GM23338 (cell line): ENCODE results near the gene DAB2. TPM values are rescaled to one million over a fixed set of nuclear protein-coding genes. Genes with fewer than 3 reads are reported as not detected.

Experiments used
- ATAC-seq: fragments of 200-7000 bp; cut with Tn5 transposase; 3 replicates; pipeline ENCODE4 v1.9.1; 2020
- DNase-seq: peaks from one replicate; pipeline ENCODE4 v3.0.0-alpha.2; 2015; ENCODE audit warnings: low spot score
- H2AFZ ChIP-seq: fragments of 200-600 bp; sonication (generic); 2 replicates; pipeline ENCODE4 v1.8.0; 2016; ENCODE audit warnings: antibody characterized with exemption, mild to moderate bottlenecking, moderate library complexity
- H3F3A ChIP-seq: fragments of 200-600 bp; sonication (generic); replicated peaks from 2 replicates; pipeline ENCODE4 v1.8.0; 2017; ENCODE audit warnings: antibody characterized with exemption, mixed run types, low read depth
- H3K27ac ChIP-seq: fragments of 200-600 bp; sonication (generic); 2 replicates; pipeline ENCODE4 v1.6.1; 2016; ENCODE audit warnings: low read depth
- H3K27me3 ChIP-seq: fragments of 200-600 bp; sonication (generic); 2 replicates; pipeline ENCODE4 v1.8.0; 2016; ENCODE audit warnings: mild to moderate bottlenecking, mixed run types, moderate library complexity; ENCODE audit not compliant: insufficient read depth
- H3K36me3 ChIP-seq: fragments of 200-600 bp; sonication (generic); 2 replicates; pipeline ENCODE4 v1.8.0; 2016; ENCODE audit warnings: mild to moderate bottlenecking; ENCODE audit not compliant: insufficient read depth
- H3K4me1 ChIP-seq: fragments of 200-600 bp; sonication (generic); 2 replicates; pipeline ENCODE4 v1.8.0; 2016; ENCODE audit warnings: mild to moderate bottlenecking, moderate library complexity; ENCODE audit not compliant: insufficient read depth
- H3K4me2 ChIP-seq: fragments of 200-600 bp; sonication (generic); 2 replicates; pipeline ENCODE4 v1.7.1; 2017; ENCODE audit warnings: mixed run types
- H3K4me3 ChIP-seq: fragments of 200-600 bp; sonication (generic); 2 replicates; pipeline ENCODE4 v1.6.1; 2016; ENCODE audit warnings: mixed run types
- H3K79me2 ChIP-seq: fragments of 200-600 bp; sonication (generic); replicated peaks from 2 replicates; pipeline ENCODE4 v1.8.0; 2017; ENCODE audit warnings: mild to moderate bottlenecking; ENCODE audit not compliant: insufficient read depth
- H3K9me2 ChIP-seq: fragments of 200-600 bp; sonication (generic); 2 replicates; pipeline ENCODE4 v1.8.0; 2017; ENCODE audit not compliant: insufficient read depth
- H4K20me1 ChIP-seq: fragments of 200-600 bp; sonication (generic); replicated peaks from 2 replicates; pipeline ENCODE4 v1.8.0; 2017; ENCODE audit warnings: mild to moderate bottlenecking; ENCODE audit not compliant: insufficient read depth
- H3K27ac Mint-ChIP-seq: 2 replicates; pipeline ENCODE4 v1.8.0; 2020; ENCODE audit warnings: inconsistent platforms, mild to moderate bottlenecking, moderate library complexity, mixed read lengths
- H3K27me3 Mint-ChIP-seq: 3 replicates; pipeline ENCODE4 v1.8.0; 2022; ENCODE audit warnings: low read depth, mild to moderate bottlenecking, moderate library complexity, mixed read lengths, inconsistent platforms; ENCODE audit not compliant: insufficient read depth, poor library complexity
- H3K36me3 Mint-ChIP-seq: 3 replicates; pipeline ENCODE4 v1.8.0; 2021; ENCODE audit warnings: low read depth, mild to moderate bottlenecking, inconsistent platforms, moderate library complexity, mixed read lengths
- H3K4me1 Mint-ChIP-seq: 3 replicates; pipeline ENCODE4 v1.8.0; 2020; ENCODE audit warnings: mild to moderate bottlenecking, inconsistent platforms, mixed read lengths
- H3K4me3 Mint-ChIP-seq: 3 replicates; pipeline ENCODE4 v1.8.0; 2021; ENCODE audit warnings: moderate library complexity, mild to moderate bottlenecking, inconsistent platforms, mixed read lengths
- H3K9me3 Mint-ChIP-seq: 3 replicates; pipeline ENCODE4 v1.8.0; 2020; ENCODE audit warnings: moderate library complexity, mild to moderate bottlenecking, inconsistent platforms, mixed read lengths
- JUNB ChIP-seq: IDR thresholded peaks from one replicate; pipeline ENCODE4 v1.6.1; 2016; ENCODE audit warnings: antibody characterized with exemption; ENCODE audit not compliant: unreplicated experiment
- NANOG ChIP-seq: IDR thresholded peaks from 2 replicates; pipeline ENCODE4 v1.6.1; 2016; ENCODE audit warnings: antibody characterized with exemption, borderline replicate concordance
- POLR2AphosphoS5 ChIP-seq: IDR thresholded peaks from 2 replicates; pipeline ENCODE4 v1.6.1; 2016; ENCODE audit warnings: antibody characterized with exemption, low read depth
- STAT1 ChIP-seq: IDR thresholded peaks from one replicate; pipeline ENCODE4 v1.6.1; 2016; ENCODE audit warnings: antibody characterized with exemption; ENCODE audit not compliant: unreplicated experiment
- ZNF114 ChIP-seq: fragments of 250-450 bp; sonication (Bioruptor Pico); IDR thresholded peaks from 2 replicates; pipeline ENCODE4 v1.5.0; 2020; ENCODE audit warnings: mild to moderate bottlenecking, moderate library complexity
- polyA plus RNA-seq: library from polyadenylated mRNA; unstranded; fragments of >200 nt; fragmentation: Nextera tagmentation; extraction: Ambion mirVana; gene quantifications from 2 replicates; pipeline ENCODE4 v1.2.1, GENCODE V29; 2016
- total RNA-seq: library from RNA; depleted of rRNA; stranded (reverse); fragments of >200 nt; shearing (Covaris generic); gene quantifications from 2 replicates; pipeline ENCODE4 v1.2.3, GENCODE V29; 2014
- TF ChIP-seq, protein P1 (sequence below): fragments of 250-450 bp; sonication (Bioruptor Pico); IDR thresholded peaks from 2 replicates; pipeline ENCODE4 v1.5.0; 2020; ENCODE audit warnings: mild to moderate bottlenecking, moderate library complexity
- TF ChIP-seq, protein P2 (sequence below): IDR thresholded peaks from 2 replicates; pipeline ENCODE4 v1.6.1; 2016; ENCODE audit warnings: antibody characterized with exemption

The DAB2 gene
- total and polyA plus RNA-seq, 2 experiments from 2014 or later: 6.4 to 8.4 TPM

DNA sequence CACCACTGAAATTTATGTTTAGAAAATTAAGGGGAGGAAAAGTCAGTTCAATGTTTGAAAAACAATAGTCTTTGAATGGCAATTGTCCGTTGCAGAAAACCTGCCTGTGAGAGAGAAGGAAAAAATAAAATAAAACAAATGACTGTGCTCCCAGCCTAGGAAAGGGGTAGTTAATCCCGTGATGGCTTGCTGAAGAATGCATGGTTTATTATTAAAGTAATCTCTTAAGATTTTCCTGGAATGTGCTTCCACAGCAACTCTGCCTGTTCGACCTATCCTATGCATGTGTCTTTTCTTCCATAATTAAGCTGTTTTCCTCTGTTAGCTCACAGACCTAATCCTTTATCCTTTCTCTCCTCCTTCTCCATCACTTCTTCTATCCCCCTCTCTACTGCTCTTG lies 2.4 kb upstream of the DAB2 start:
- H3K27ac ChIP-seq: no peak overlapping the region
- peaks cover 3% of the 10 kb centered on the region for H3K27me3 Mint-ChIP-seq

DNA sequence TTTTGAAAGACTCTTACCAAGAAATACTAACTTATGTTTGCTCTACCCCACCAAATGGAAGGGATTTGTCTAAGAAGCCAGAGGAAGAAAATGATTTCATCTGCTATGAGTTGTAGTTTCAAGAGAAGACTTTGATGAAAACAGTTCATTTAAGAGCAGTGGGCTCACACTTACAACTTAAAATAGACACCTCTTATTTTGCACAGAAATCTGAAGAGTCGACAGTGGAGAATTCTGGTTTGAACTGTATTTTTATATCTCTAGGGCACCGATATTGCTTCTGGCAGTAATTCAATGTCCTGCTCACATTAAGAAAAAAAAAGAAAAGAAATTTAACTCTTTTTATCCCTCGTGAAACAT lies 1.9 kb upstream of the DAB2 start:
- H3K27ac ChIP-seq: no peak overlapping the region

More for the DNA sequence above, 2.4 kb upstream of the DAB2 start:
- Mint-ChIP-seq H3K4me1 (peaks cover 36% of the 10 kb centered on the region), H3K4me3 (no peak overlapping the region), H3K36me3 (no peaks in the 10 kb centered on the region), H3K27ac (no peak overlapping the region), H3K9me3 (no peaks in the 10 kb centered on the region)
- H2AFZ ChIP-seq: no peak overlapping the region
- H3K4me3 ChIP-seq: no peak overlapping the region
- H3K36me3 ChIP-seq: no peaks in the 10 kb centered on the region
- H3K79me2 ChIP-seq: no peaks in the 10 kb centered on the region
- peak overlapping the region; percentile 15; the same call in 1 of the 2 replicates for H3K4me2 ChIP-seq
- peaks cover 13% of the 10 kb centered on the region; the same call in 1 of the 2 replicates for H3K27me3 ChIP-seq
- DNase-seq: no peak
- no peaks in the 10 kb centered on the region for H3F3A ChIP-seq
- no peaks in the 10 kb centered on the region for H4K20me1 ChIP-seq
- no peak for ATAC-seq
- H3K9me2 ChIP-seq: no peaks in the 10 kb centered on the region
- H3K4me1 ChIP-seq: peaks cover 29% of the 10 kb centered on the region
- TF ChIP-seq JUNB (no peak), ZNF114 (CRISPR knock-in tag) (no peak), STAT1 (no peak), POLR2AphosphoS5 (no peak)

DNA sequence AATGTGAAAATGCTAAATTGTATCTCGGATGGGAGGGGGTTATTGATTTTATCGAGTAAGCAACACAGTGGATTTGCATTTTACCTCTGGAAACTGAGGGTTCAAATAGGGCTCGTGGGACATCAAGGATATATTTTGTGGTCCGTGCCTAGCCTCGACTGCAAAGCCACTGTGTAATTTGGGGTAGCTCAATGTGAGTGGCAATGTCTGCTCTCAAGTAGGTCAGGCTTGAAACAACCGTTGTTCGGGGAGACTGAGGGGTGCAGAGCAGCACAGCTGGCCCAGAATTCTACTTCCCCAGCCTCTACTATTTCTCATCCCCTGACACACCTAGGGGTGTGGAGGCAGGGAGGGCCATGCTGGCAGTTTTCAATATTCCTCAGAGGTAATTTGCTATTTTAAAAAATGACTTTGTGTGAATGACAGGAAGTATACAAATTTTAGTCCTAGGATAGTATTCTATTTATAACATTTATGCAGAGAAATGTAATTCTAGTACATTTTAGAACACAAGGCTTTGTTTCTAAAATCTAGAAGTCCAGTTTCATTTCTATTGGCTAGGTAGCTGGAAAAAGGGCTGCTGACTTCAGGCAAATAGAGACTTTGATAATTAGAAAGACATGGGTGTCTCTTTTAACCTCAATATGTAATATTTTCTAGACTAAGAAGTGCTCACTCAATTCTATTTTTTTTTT lies 1.4 kb upstream of the DAB2 start:
- Mint-ChIP-seq H3K27ac (no peak overlapping the region), H3K36me3 (no peaks in the 10 kb centered on the region), H3K9me3 (no peaks in the 10 kb centered on the region), H3K4me3 (no peak overlapping the region; the same call in 2 of the 3 replicates), H3K27me3 (peaks cover 5% of the 10 kb centered on the region), H3K4me1 (peaks cover 40% of the 10 kb centered on the region)
- H3K36me3 ChIP-seq: no peaks in the 10 kb centered on the region
- no peaks in the 10 kb centered on the region for H3F3A ChIP-seq
- ATAC-seq: no peak
- DNase-seq: no peak
- H4K20me1 ChIP-seq: no peaks in the 10 kb centered on the region
- no peak overlapping the region for H3K27ac ChIP-seq
- H3K4me3 ChIP-seq: peak overlapping the region; percentile 68; the same call in 1 of the 2 replicates
- no peaks in the 10 kb centered on the region for H3K79me2 ChIP-seq
- peaks cover 29% of the 10 kb centered on the region for H3K4me1 ChIP-seq
- no peak overlapping the region for H2AFZ ChIP-seq
- no peaks in the 10 kb centered on the region for H3K9me2 ChIP-seq
- 0 out of 2 replicates have a peak overlapping the region, but pooled peaks have one; percentile 80 for H3K4me2 ChIP-seq
- peaks cover 13% of the 10 kb centered on the region; the same call in 1 of the 2 replicates for H3K27me3 ChIP-seq
- TF ChIP-seq POLR2AphosphoS5 (no peak), STAT1 (no peak)
- TF ChIP-seq, protein P1, sequence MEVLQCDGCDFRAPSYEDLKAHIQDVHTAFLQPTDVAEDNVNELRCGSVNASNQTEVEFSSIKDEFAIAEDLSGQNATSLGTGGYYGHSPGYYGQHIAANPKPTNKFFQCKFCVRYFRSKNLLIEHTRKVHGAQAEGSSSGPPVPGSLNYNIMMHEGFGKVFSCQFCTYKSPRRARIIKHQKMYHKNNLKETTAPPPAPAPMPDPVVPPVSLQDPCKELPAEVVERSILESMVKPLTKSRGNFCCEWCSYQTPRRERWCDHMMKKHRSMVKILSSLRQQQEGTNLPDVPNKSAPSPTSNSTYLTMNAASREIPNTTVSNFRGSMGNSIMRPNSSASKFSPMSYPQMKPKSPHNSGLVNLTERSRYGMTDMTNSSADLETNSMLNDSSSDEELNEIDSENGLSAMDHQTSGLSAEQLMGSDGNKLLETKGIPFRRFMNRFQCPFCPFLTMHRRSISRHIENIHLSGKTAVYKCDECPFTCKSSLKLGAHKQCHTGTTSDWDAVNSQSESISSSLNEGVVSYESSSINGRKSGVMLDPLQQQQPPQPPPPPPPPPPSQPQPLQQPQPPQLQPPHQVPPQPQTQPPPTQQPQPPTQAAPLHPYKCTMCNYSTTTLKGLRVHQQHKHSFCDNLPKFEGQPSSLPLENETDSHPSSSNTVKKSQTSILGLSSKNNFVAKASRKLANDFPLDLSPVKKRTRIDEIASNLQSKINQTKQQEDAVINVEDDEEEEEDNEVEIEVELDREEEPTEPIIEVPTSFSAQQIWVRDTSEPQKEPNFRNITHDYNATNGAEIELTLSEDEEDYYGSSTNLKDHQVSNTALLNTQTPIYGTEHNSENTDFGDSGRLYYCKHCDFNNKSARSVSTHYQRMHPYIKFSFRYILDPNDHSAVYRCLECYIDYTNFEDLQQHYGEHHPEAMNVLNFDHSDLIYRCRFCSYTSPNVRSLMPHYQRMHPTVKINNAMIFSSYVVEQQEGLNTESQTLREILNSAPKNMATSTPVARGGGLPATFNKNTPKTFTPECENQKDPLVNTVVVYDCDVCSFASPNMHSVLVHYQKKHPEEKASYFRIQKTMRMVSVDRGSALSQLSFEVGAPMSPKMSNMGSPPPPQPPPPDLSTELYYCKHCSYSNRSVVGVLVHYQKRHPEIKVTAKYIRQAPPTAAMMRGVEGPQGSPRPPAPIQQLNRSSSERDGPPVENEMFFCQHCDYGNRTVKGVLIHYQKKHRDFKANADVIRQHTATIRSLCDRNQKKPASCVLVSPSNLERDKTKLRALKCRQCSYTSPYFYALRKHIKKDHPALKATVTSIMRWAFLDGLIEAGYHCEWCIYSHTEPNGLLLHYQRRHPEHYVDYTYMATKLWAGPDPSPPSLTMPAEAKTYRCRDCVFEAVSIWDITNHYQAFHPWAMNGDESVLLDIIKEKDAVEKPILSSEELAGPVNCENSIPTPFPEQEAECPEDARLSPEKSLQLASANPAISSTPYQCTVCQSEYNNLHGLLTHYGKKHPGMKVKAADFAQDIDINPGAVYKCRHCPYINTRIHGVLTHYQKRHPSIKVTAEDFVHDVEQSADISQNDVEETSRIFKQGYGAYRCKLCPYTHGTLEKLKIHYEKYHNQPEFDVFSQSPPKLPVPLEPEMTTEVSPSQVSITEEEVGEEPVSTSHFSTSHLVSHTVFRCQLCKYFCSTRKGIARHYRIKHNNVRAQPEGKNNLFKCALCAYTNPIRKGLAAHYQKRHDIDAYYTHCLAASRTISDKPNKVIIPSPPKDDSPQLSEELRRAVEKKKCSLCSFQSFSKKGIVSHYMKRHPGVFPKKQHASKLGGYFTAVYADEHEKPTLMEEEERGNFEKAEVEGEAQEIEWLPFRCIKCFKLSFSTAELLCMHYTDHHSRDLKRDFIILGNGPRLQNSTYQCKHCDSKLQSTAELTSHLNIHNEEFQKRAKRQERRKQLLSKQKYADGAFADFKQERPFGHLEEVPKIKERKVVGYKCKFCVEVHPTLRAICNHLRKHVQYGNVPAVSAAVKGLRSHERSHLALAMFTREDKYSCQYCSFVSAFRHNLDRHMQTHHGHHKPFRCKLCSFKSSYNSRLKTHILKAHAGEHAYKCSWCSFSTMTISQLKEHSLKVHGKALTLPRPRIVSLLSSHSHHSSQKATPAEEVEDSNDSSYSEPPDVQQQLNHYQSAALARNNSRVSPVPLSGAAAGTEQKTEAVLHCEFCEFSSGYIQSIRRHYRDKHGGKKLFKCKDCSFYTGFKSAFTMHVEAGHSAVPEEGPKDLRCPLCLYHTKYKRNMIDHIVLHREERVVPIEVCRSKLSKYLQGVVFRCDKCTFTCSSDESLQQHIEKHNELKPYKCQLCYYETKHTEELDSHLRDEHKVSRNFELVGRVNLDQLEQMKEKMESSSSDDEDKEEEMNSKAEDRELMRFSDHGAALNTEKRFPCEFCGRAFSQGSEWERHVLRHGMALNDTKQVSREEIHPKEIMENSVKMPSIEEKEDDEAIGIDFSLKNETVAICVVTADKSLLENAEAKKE (CRISPR knock-in tag): no peak

More for the DNA sequence above, 1.9 kb upstream of the DAB2 start:
- no peaks in the 10 kb centered on the region for H3K9me3 Mint-ChIP-seq
- H3K9me2 ChIP-seq: no peaks in the 10 kb centered on the region
- no peak overlapping the region for H2AFZ ChIP-seq
- ATAC-seq (no peak), DNase-seq (no peak)
- TF ChIP-seq, protein P2, sequence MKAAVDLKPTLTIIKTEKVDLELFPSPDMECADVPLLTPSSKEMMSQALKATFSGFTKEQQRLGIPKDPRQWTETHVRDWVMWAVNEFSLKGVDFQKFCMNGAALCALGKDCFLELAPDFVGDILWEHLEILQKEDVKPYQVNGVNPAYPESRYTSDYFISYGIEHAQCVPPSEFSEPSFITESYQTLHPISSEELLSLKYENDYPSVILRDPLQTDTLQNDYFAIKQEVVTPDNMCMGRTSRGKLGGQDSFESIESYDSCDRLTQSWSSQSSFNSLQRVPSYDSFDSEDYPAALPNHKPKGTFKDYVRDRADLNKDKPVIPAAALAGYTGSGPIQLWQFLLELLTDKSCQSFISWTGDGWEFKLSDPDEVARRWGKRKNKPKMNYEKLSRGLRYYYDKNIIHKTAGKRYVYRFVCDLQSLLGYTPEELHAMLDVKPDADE: no peak
- TF ChIP-seq NANOG (no peak), JUNB (no peak)
- no peak overlapping the region for H3K27ac Mint-ChIP-seq
- H3K27me3 Mint-ChIP-seq: peaks cover 5% of the 10 kb centered on the region
- no peaks in the 10 kb centered on the region for H3K79me2 ChIP-seq
- H3K4me1 ChIP-seq: peaks cover 29% of the 10 kb centered on the region
- H3K36me3 ChIP-seq: no peaks in the 10 kb centered on the region
- no peaks in the 10 kb centered on the region for H4K20me1 ChIP-seq
- no peak overlapping the region for H3K4me3 Mint-ChIP-seq
- peaks cover 38% of the 10 kb centered on the region for H3K4me1 Mint-ChIP-seq
- no peak overlapping the region for H3K4me3 ChIP-seq
- no peaks in the 10 kb centered on the region for H3K36me3 Mint-ChIP-seq
- peaks cover 13% of the 10 kb centered on the region; the same call in 1 of the 2 replicates for H3K27me3 ChIP-seq
- H3K4me2 ChIP-seq: no peak overlapping the region
- H3F3A ChIP-seq: no peaks in the 10 kb centered on the region
